ENCODE data around the gene FRAS1.

GRCh38 chr4:78532046-78532445 lies 474.9 kb downstream of the FRAS1 start:
- no peak for TF ChIP-seq CTCF (IDR thresholded peaks at IDR 0.05)
- no peak for TF ChIP-seq POLR2A (IDR thresholded peaks at IDR 0.05)

Data from right lobe of liver (tissue), 4 donors.